SK-N-SH (cell line): ENCODE results near the gene PNKD. TPM values are rescaled to one million over a fixed set of nuclear protein-coding genes. Genes with fewer than 3 reads are reported as not detected.

Experiments
- CTCF ChIA-PET: fragments of 300-600, 350-600 bp; formaldehyde crosslinking; extraction: SDS; loops from one replicate; lab custom pipeline; 2021; lab: Yijun Ruan, JAX
- POLR2A ChIA-PET: fragments of 350-600 bp; sonication (Branson Sonifier 250); formaldehyde crosslinking; extraction: SDS; loops from one replicate; lab custom pipeline; 2020; ENCODE audit warnings: antibody characterized with exemption, inconsistent platforms; lab: Yijun Ruan, JAX
- DNase-seq: peaks from one replicate; pipeline ENCODE4 v3.0.0; 2012
- H2AFZ ChIP-seq: fragments of 200-600 bp; sonication (generic); 2 replicates; pipeline ENCODE4 v1.8.1; 2016; ENCODE audit warnings: antibody characterized with exemption, mild to moderate bottlenecking, low read depth
- H3F3A ChIP-seq: fragments of 200-600 bp; sonication (generic); replicated peaks from 2 replicates; pipeline ENCODE3; 2016; ENCODE audit warnings: antibody characterized with exemption, mild to moderate bottlenecking; ENCODE audit not compliant: insufficient read depth
- H3K27ac ChIP-seq, 2 experiments: fragments of 200-500 bp in 1 of 2; fragments of 200-600 bp in 1 of 2; sonication (Bioruptor generic) in 1 of 2; sonication (generic), shearing (Covaris generic) in 1 of 2; 2 replicates each; pipeline versions ENCODE4 v1.5.1 to v1.6.1; 2014 to 2016; ENCODE audit warnings: low read depth in 2 of 2, inconsistent platforms in 1 of 2, low read length in 1 of 2, mild to moderate bottlenecking in 1 of 2, mixed read lengths in 1 of 2
- H3K27me3 ChIP-seq: fragments of 200-600 bp; sonication (generic), shearing (Covaris generic); 2 replicates; pipeline ENCODE4 v1.6.1; 2016; ENCODE audit warnings: mixed run types; ENCODE audit not compliant: insufficient read depth
- H3K36me3 ChIP-seq, 2 experiments: fragments of 200-500 bp in 1 of 2; fragments of 200-600 bp in 1 of 2; sonication (Bioruptor generic) in 1 of 2; sonication (generic) in 1 of 2; replicated peaks in 1 of 2; 2 replicates each; pipeline versions ENCODE3 to v1.5.1; 2014 to 2016; ENCODE audit warnings: low read length in 1 of 2, mild to moderate bottlenecking in 1 of 2; ENCODE audit not compliant: insufficient read depth in 2 of 2, control insufficient read depth in 1 of 2
- H3K4me1 ChIP-seq, 2 experiments: fragments of 200-500 bp in 1 of 2; fragments of 200-600 bp in 1 of 2; sonication (Bioruptor generic) in 1 of 2; sonication (generic), shearing (Covaris generic) in 1 of 2; 2 replicates each; pipeline versions ENCODE4 v1.5.1 to v1.6.1; 2014 to 2016; ENCODE audit warnings: low read depth in 1 of 2, low read length in 1 of 2, mixed run types in 1 of 2; ENCODE audit not compliant: insufficient read depth in 2 of 2, control insufficient read depth in 1 of 2
- H3K4me2 ChIP-seq: fragments of 200-600 bp; sonication (generic), shearing (Covaris generic); 2 replicates; pipeline ENCODE4 v1.6.1; 2017; ENCODE audit warnings: mixed run types
- H3K4me3 ChIP-seq, 2 experiments: fragments of 200-500 bp in 1 of 2; fragments of 200-600 bp in 1 of 2; sonication (Bioruptor generic) in 1 of 2; sonication (generic), shearing (Covaris generic) in 1 of 2; 2 replicates each; pipeline versions ENCODE4 v1.5.1 to v1.8.1; 2014 to 2016; ENCODE audit warnings: low read depth in 2 of 2, inconsistent platforms in 1 of 2, low read length in 1 of 2, mild to moderate bottlenecking in 1 of 2, mixed read lengths in 1 of 2, moderate library complexity in 1 of 2
- H3K79me2 ChIP-seq: fragments of 200-600 bp; sonication (generic); 2 replicates; pipeline ENCODE4 v1.8.1; 2017; ENCODE audit warnings: mild to moderate bottlenecking; ENCODE audit not compliant: insufficient read depth
- H3K9ac ChIP-seq: fragments of 200-600 bp; sonication (generic); 2 replicates; pipeline ENCODE4 v1.6.1; 2017; ENCODE audit warnings: mixed run types
- H3K9me2 ChIP-seq: fragments of 200-600 bp; sonication (generic); 2 replicates; pipeline ENCODE4 v1.6.1; 2017; ENCODE audit warnings: mixed run types
- H3K9me3 ChIP-seq: fragments of 200-600 bp; sonication (generic); 2 replicates; pipeline ENCODE4 v1.6.1; 2017; ENCODE audit warnings: mixed run types, mild to moderate bottlenecking, moderate library complexity
- H4K20me1 ChIP-seq: fragments of 200-600 bp; sonication (generic); 2 replicates; pipeline ENCODE4 v1.6.1; 2017; ENCODE audit warnings: mild to moderate bottlenecking, mixed run types; ENCODE audit not compliant: insufficient read depth
- CTCF ChIP-seq: fragments of 200-600 bp; sonication (generic); IDR thresholded peaks from 2 replicates; pipeline ENCODE4 v1.6.1; 2017; ENCODE audit warnings: antibody characterized with exemption, mild to moderate bottlenecking, moderate library complexity
- ELF1 ChIP-seq: IDR thresholded peaks from 2 replicates; pipeline ENCODE4 v1.4.0; 2012
- FOXJ3 ChIP-seq: sonication (generic); formaldehyde crosslinking; IDR thresholded peaks from 2 replicates; pipeline ENCODE4 v1.5.1; 2020; ENCODE audit warnings: mild to moderate bottlenecking, missing genetic modification reagents
- GABPA ChIP-seq: IDR thresholded peaks from 2 replicates; pipeline ENCODE4 v1.4.0; 2012; ENCODE audit warnings: low read depth, mild to moderate bottlenecking
- IRF3 ChIP-seq: fragments of 150-350 bp; IDR thresholded peaks from 2 replicates; pipeline ENCODE4 v1.6.1; 2016; ENCODE audit warnings: mild to moderate bottlenecking, low read depth, low read length
- JUND ChIP-seq: IDR thresholded peaks from 2 replicates; pipeline ENCODE4 v1.4.0; 2012
- MEF2A ChIP-seq: IDR thresholded peaks from 2 replicates; pipeline ENCODE4 v1.4.0; 2012; ENCODE audit warnings: low read depth, borderline replicate concordance
- NFIC ChIP-seq: IDR thresholded peaks from 2 replicates; pipeline ENCODE4 v1.4.0; 2012; ENCODE audit warnings: borderline replicate concordance
- RFX5 ChIP-seq: IDR thresholded peaks from 2 replicates; pipeline ENCODE4 v1.6.1; 2012; ENCODE audit warnings: mild to moderate bottlenecking, improper control_type of control experiment, low read length
- RXRA ChIP-seq: IDR thresholded peaks from 2 replicates; pipeline ENCODE4 v1.4.0; 2012; ENCODE audit warnings: low read depth, mild to moderate bottlenecking, borderline replicate concordance
- SMC3 ChIP-seq: IDR thresholded peaks from 2 replicates; pipeline ENCODE4 v1.6.1; 2012; ENCODE audit warnings: low read depth, low read length, improper control_type of control experiment
- USF1 ChIP-seq: IDR thresholded peaks from 2 replicates; pipeline ENCODE4 v1.4.0; 2012; ENCODE audit warnings: low read depth, borderline replicate concordance
- YY1 ChIP-seq: IDR thresholded peaks from 2 replicates; pipeline ENCODE4 v1.4.0; 2012; ENCODE audit warnings: low read depth, mild to moderate bottlenecking
- ZBTB33 ChIP-seq: IDR thresholded peaks from 2 replicates; pipeline ENCODE4 v1.4.0; 2012; ENCODE audit warnings: low read depth, borderline replicate concordance
- WGBS: methylation state at CpG from one replicate; pipeline ENCODE4 v1.1.6; 2017; ENCODE audit warnings: low lambda C conversion rate; 5-methylcytosine and 5-hydroxymethylcytosine counted together
- polyA plus RNA-seq, 3 experiments: library from polyadenylated mRNA; depleted of rRNA; stranded (reverse); fragments of >200 nt; gene quantifications; 2 replicates each; pipeline ENCODE4 v1.2.3, GENCODE V29; 2012

Gene PNKD
- polyA plus RNA-seq, 1 of the 3 experiments (the other 2 are of a cell fraction) = 101 TPM

GRCh38 chr2:218293715-218294429 lies 23.6 kb downstream of the PNKD start:
- Histone ChIP-seq H3K9me2 (no peaks in the 10 kb centered on the region), H3K36me3 (no peaks in the 10 kb centered on the region), H3K27me3 (no peaks in the 10 kb centered on the region), H3F3A (no peaks in the 10 kb centered on the region), H4K20me1 (no peaks in the 10 kb centered on the region), H3K4me3 (no peak overlapping the region), H3K79me2 (no peaks in the 10 kb centered on the region), H2AFZ (no peak overlapping the region), H3K4me2 (no peak overlapping the region), H3K9ac (no peak overlapping the region), H3K9me3 (no peaks in the 10 kb centered on the region)
- WGBS = 67% methylated on average over 5 of the region's 5 CpGs
- TF ChIP-seq JUND (no peak), ELF1 (no peak)
- TF ChIP-seq, all 33 proteins: peak for 0
- no peak for DNase-seq
- Histone ChIP-seq H3K27ac (no peak overlapping the region), H3K4me1 (peaks cover 0 to 5% of the 10 kb centered on the region in 2 experiments; a peak in 1 of 4 replicates)
- CTCF ChIA-PET = no interaction called here
- POLR2A ChIA-PET = no interaction called here

GRCh38 chr2:218294430-218295022 lies 24.2 kb downstream of the PNKD start:
- H3K4me3 ChIP-seq = no peak overlapping the region
- no peak overlapping the region for H3K9ac ChIP-seq
- POLR2A ChIA-PET = no interaction called here
- H3K4me2 ChIP-seq = no peak overlapping the region
- H3K4me1 ChIP-seq = peaks cover 0 to 5% of the 10 kb centered on the region in 2 experiments; a peak in 1 of 4 replicates
- H3K36me3 ChIP-seq = no peaks in the 10 kb centered on the region
- no peak overlapping the region for H2AFZ ChIP-seq
- CTCF ChIA-PET = interaction anchor here (1.8 to 2.7 kb wide), 2 partner anchors 22 to 62 kb away, joined by 5 to 13 read pairs; partner anchors contain the start of gene CATIP
- WGBS = 80% methylated on average over 5 of the region's 5 CpGs
- no peak overlapping the region for H3K27ac ChIP-seq
- no peaks in the 10 kb centered on the region for H3K9me2 ChIP-seq
- DNase-seq = no peak
- H3F3A ChIP-seq = no peaks in the 10 kb centered on the region
- H3K9me3 ChIP-seq = no peaks in the 10 kb centered on the region
- no peaks in the 10 kb centered on the region for H4K20me1 ChIP-seq
- H3K27me3 ChIP-seq = no peaks in the 10 kb centered on the region
- TF ChIP-seq RFX5 (no peak), RXRA (no peak), GABPA (no peak)
- H3K79me2 ChIP-seq = no peaks in the 10 kb centered on the region

- Histone ChIP-seq H3K27ac (no peak overlapping the region), H3K36me3 (no peaks in the 10 kb centered on the region), H3F3A (no peaks in the 10 kb centered on the region), H3K4me2 (no peak overlapping the region), H3K79me2 (no peaks in the 10 kb centered on the region), H3K4me1 (peaks cover 0 to 5% of the 10 kb centered on the region in 2 experiments; a peak in 1 of 4 replicates), H3K9ac (no peak overlapping the region), H3K4me3 (no peak overlapping the region), H4K20me1 (no peaks in the 10 kb centered on the region), H2AFZ (no peak overlapping the region), H3K27me3 (no peaks in the 10 kb centered on the region), H3K9me2 (no peaks in the 10 kb centered on the region), H3K9me3 (no peaks in the 10 kb centered on the region)
- ChIA-PET POLR2A (no interaction called here), CTCF (interaction anchor here (1.8 to 2.7 kb wide), 2 partner anchors 22 to 62 kb away, joined by 5 to 13 read pairs; partner anchors contain the start of gene CATIP)
- 78% methylated on average over 7 of the region's 7 CpGs for WGBS
- DNase-seq = no peak
- TF ChIP-seq NFIC = no peak
- TF ChIP-seq RFX5 = no peak
- TF ChIP-seq FOXJ3 (CRISPR knock-in tag) = no peak
- TF ChIP-seq CTCF = no peak
- no peak for TF ChIP-seq MEF2A
- TF ChIP-seq SMC3 = no peak
- no peak for TF ChIP-seq IRF3
- TF ChIP-seq GABPA = no peak
- TF ChIP-seq YY1 = no peak
- no peak for TF ChIP-seq ELF1
- TF ChIP-seq ZBTB33 = no peak
- TF ChIP-seq RXRA = no peak
- no peak for TF ChIP-seq USF1
Observed at GRCh38 chr2:218295029-218295428, 24.7 kb downstream of the PNKD start.
